Motor neuron (in vitro differentiated cells): Measurements from ENCODE around the gene RASSF1. TPM values are rescaled to one million over a fixed set of nuclear protein-coding genes. Genes with fewer than 3 reads are reported as not detected.
A peak's percentile ranks its signal among the peaks of the same experiment; 100 is the strongest.

Experiments
- ATAC-seq, 8 experiments: fragments of 200-7000 bp; cut with Tn5 transposase; replicated peaks in 6 of 8; 2 replicates each; pipeline ENCODE4 v1.8.0; 2021; ENCODE audit warnings: mild to moderate bottlenecking in 8 of 8, moderate library complexity in 8 of 8
- H3K27ac ChIP-seq, 2 donors: fragments of 250-450 bp; sonication (Bioruptor Pico); 2 replicates each; pipeline ENCODE4 v1.9.0; 2021; ENCODE audit warnings: antibody characterized with exemption in 2 of 2, mild to moderate bottlenecking in 2 of 2, moderate library complexity in 1 of 2
- H3K4me1 ChIP-seq, 2 donors: fragments of 250-450 bp; sonication (Bioruptor Pico); replicated peaks in 1 of 2; 2 replicates each; pipeline ENCODE4 v1.6.1; 2021; ENCODE audit warnings: antibody characterized with exemption in 2 of 2, mild to moderate bottlenecking in 2 of 2, moderate library complexity in 1 of 2
- H3K4me3 ChIP-seq, 5 donors: fragments of 250-450 bp; sonication (Bioruptor Pico); 2 replicates each; pipeline ENCODE4 v1.9.0; 2021; ENCODE audit warnings: antibody characterized with exemption in 5 of 5, mild to moderate bottlenecking in 5 of 5, moderate library complexity in 4 of 5
- WGBS, 10 experiments: fragments of 450-650 bp; shearing (Covaris generic); methylation state at CpG; one replicate each; pipeline ENCODE4 v1.0.0; 2022; 5-methylcytosine and 5-hydroxymethylcytosine counted together
- in situ Hi-C, 9 experiments: fragments of 400-800 bp; cut with MboI; loops; one replicate each; pipeline ENCODE4 v1.15.0; 2021; ENCODE audit warnings: low sequenced_read_pairs in 9 of 9, low pct_unique_long_range_greater_than_20kb in 2 of 9; ENCODE audit not compliant: unreplicated experiment in 9 of 9
- total RNA-seq, 8 experiments: library from RNA; unstranded; fragments of 300-600 nt; gene quantifications; 2 replicates each; pipeline versions ENCODE4 v1.2.3 to v1.2.4, GENCODE V29; 2022

RASSF1 gene
- total RNA-seq, 8 experiments from 2014 or later = 14.0 to 21.3 (median 18.0) TPM

- Histone ChIP-seq H3K4me3 (peak overlapping the region; percentile 54 to 80 (median 61)), H3K4me1 (peaks cover 21 to 23% of the 10 kb centered on the region in 2 donors), H3K27ac (peak overlapping the region; percentile 90 to 94)
- 0 to 4% (median 0%) methylated on average over 1 to 11 of the region's 31 CpGs; no CpG with 5 or more reads in 4 of the 10 experiments for WGBS, 10 experiments
- in situ Hi-C loops = no loop called here
- peak in 3 of 8 experiments; percentile 1 to 47 (median 47) for ATAC-seq
Observed at GRCh38 chr3:50336452-50337174, 4.0 kb downstream of the RASSF1 start.

GRCh38 chr3:50334339-50335075 is 6.1 kb downstream of the RASSF1 start:
- in situ Hi-C loops = no loop called here
- no peak overlapping the region for H3K4me3 ChIP-seq

GRCh38 chr3:50333744-50334328 is 6.8 kb downstream of the RASSF1 start:
- H3K4me1 ChIP-seq = peaks cover 18 to 20% of the 10 kb centered on the region in 2 donors
- in situ Hi-C loops = no loop called here
- no peak overlapping the region for H3K4me3 ChIP-seq
- WGBS, 10 experiments = 27 to 94% (median 60%) methylated on average over 1 to 9 of the region's 12 CpGs; no CpG with 5 or more reads in 3 of the 10 experiments
- ATAC-seq = peak in 2 of 8 experiments; percentile 1 to 11
- no peak overlapping the region for H3K27ac ChIP-seq

More at GRCh38 chr3:50334339-50335075, 6.1 kb downstream of the RASSF1 start:
- Histone ChIP-seq H3K4me1 (peaks cover 18 to 20% of the 10 kb centered on the region in 2 donors), H3K27ac (no peak overlapping the region)
- 52 to 100% (median 83%) methylated on average over 1 to 4 of the region's 5 CpGs; no CpG with 5 or more reads in 1 of the 10 experiments for WGBS, 10 experiments
- no peak for ATAC-seq

- peaks cover 15 to 21% of the 10 kb centered on the region in 2 donors for H3K4me1 ChIP-seq
- in situ Hi-C loops = no loop called here
- ATAC-seq = no peak
- no peak overlapping the region for H3K4me3 ChIP-seq
- 85 to 100% (median 100%) methylated on average over 1 to 8 of the region's 19 CpGs; no CpG with 5 or more reads in 4 of the 10 experiments for WGBS, 10 experiments
- H3K27ac ChIP-seq = no peak overlapping the region
Observed at GRCh38 chr3:50331364-50331907, 9.2 kb downstream of the RASSF1 start.

GRCh38 chr3:50330330-50330729 is 10.3 kb downstream of the RASSF1 start:
- 60 to 100% (median 96%) methylated on average over 1 to 4 of the region's 10 CpGs; no CpG with 5 or more reads in 4 of the 10 experiments for WGBS, 10 experiments
- in situ Hi-C loops = no loop called here
- no peak for ATAC-seq
- Histone ChIP-seq H3K27ac (no peak overlapping the region), H3K4me3 (no peak overlapping the region), H3K4me1 (peaks cover 7 to 12% of the 10 kb centered on the region in 2 donors)

- H3K4me3 ChIP-seq = peak within 1 kb of the TSS; percentile 87 to 97 (median 92)
- in situ Hi-C loops = no loop called here
- peak; percentile 86 to 94 (median 88) for ATAC-seq
- peak within 1 kb of the TSS; percentile 72 to 87 for H3K27ac ChIP-seq
- WGBS, 10 experiments = 0 to 44% (median 12%) methylated on average over 1 to 17 of the region's 55 CpGs; no CpG with 5 or more reads in 2 of the 10 experiments
- H3K4me1 ChIP-seq = peaks cover 7 to 12% of the 10 kb centered on the region in 2 donors
Observed at GRCh38 chr3:50327943-50328691, 12.5 kb downstream of the RASSF1 start, which contains the start of gene TUSC2. Gene TUSC2, minus strand, starts transcription at chr3:50328223. Its CDS starts 124 bp downstream, at chr3:50328099.

- in situ Hi-C loops = no loop called here
- Histone ChIP-seq H3K4me1 (peaks cover 12 to 20% of the 10 kb centered on the region in 2 donors), H3K4me3 (peak overlapping the region; percentile 87 to 97 (median 92)), H3K27ac (peak overlapping the region in 1 of 2 donors; percentile 72)
- ATAC-seq = no peak
- 0 to 83% (median 80%) methylated on average over 1 of the region's 4 CpGs; no CpG with 5 or more reads in 7 of the 10 experiments for WGBS, 10 experiments
Observed at GRCh38 chr3:50327129-50327528, 13.5 kb downstream of the RASSF1 start.

- WGBS, 10 experiments = 85 to 100% (median 90%) methylated on average over 3 to 5 of the region's 8 CpGs; no CpG with 5 or more reads in 7 of the 10 experiments
- ATAC-seq = no peak
- Histone ChIP-seq H3K4me1 (peaks cover 16 to 24% of the 10 kb centered on the region in 2 donors), H3K4me3 (no peak overlapping the region), H3K27ac (no peak overlapping the region)
- in situ Hi-C loops = no loop called here
Observed at GRCh38 chr3:50326182-50326541, 14.5 kb downstream of the RASSF1 start.

GRCh38 chr3:50325497-50326181 is 15.0 kb downstream of the RASSF1 start:
- 83 to 100% (median 88%) methylated on average over 1 to 5 of the region's 11 CpGs; no CpG with 5 or more reads in 6 of the 10 experiments for WGBS, 10 experiments
- Histone ChIP-seq H3K4me3 (no peak overlapping the region), H3K27ac (no peak overlapping the region), H3K4me1 (peaks cover 16 to 24% of the 10 kb centered on the region in 2 donors)
- in situ Hi-C loops = no loop called here
- no peak for ATAC-seq

GRCh38 chr3:50325113-50325480 is 15.5 kb downstream of the RASSF1 start:
- WGBS, 10 experiments = no CpG with 5 or more reads among the region's 2 CpGs
- in situ Hi-C loops = no loop called here
- Histone ChIP-seq H3K4me3 (no peak overlapping the region), H3K4me1 (peaks cover 20 to 28% of the 10 kb centered on the region in 2 donors), H3K27ac (no peak overlapping the region)
- no peak for ATAC-seq

- no peak overlapping the region for H3K4me3 ChIP-seq
- peak in 4 of 8 experiments; percentile 2 to 29 (median 6) for ATAC-seq
- H3K4me1 ChIP-seq = peaks cover 25 to 33% of the 10 kb centered on the region in 2 donors
- 0 to 100% (median 10%) methylated on average over 1 to 2 of the region's 4 CpGs; no CpG with 5 or more reads in 4 of the 10 experiments for WGBS, 10 experiments
- in situ Hi-C loops = no loop called here
- H3K27ac ChIP-seq = no peak overlapping the region
Observed at GRCh38 chr3:50324351-50325112, 16.1 kb downstream of the RASSF1 start.
